Nucleus accumbens (tissue), 56 donors: ENCODE results near the gene SP7.
"Not testable (repeated sequence)": the region's sequence is repeated elsewhere in the genome, so short reads cannot be mapped to it uniquely, and the experiment has no call there.

Source experiments
- DNase-seq, 56 donors: peaks; one replicate each; lab custom pipeline; 2025; lab: John Stamatoyannopoulos, UW

The SP7 gene

DNA sequence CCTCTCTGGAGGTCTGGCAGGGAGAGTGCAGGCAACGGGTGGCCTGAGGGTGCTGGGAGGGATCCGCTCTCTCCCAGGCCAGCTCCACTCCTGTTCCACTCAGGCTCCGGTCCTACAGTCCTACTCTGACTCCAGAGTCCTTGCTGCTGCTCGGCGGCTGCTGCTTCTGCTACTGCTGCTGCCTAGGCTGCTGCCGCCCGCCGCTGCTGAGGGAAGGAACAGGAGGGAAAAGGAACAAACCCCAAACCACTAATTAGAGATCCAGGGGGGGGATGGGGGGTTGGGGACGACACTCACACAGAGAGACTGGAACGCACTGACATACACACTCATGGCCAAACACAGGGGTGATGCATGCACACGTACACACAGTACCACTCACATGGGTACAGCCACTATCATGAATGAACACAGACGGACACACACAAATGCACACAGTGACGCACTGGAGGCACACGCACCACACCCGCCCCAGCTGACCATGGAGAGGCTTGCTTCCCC lies at the start of gene SP7:
SP7 (minus strand) TSS at position 174 of the 501 bp plus-strand sequence. CDS start 708 bp downstream, outside the sequence.
- no peak for DNase-seq

- DNase-seq: no peak
These were observed 47.1 kb upstream of the SP7 start for GRCh38 chr12:53383258-53383657.

- DNase-seq: peak in 20 of 56 donors; percentile 2 to 48 (median 12)
These were observed 45.8 kb upstream of the SP7 start for GRCh38 chr12:53381731-53382630.

- DNase-seq: peak in 1 of 56 donors; percentile 37
These were observed 44.9 kb upstream of the SP7 start for GRCh38 chr12:53380794-53381730.

DNA sequence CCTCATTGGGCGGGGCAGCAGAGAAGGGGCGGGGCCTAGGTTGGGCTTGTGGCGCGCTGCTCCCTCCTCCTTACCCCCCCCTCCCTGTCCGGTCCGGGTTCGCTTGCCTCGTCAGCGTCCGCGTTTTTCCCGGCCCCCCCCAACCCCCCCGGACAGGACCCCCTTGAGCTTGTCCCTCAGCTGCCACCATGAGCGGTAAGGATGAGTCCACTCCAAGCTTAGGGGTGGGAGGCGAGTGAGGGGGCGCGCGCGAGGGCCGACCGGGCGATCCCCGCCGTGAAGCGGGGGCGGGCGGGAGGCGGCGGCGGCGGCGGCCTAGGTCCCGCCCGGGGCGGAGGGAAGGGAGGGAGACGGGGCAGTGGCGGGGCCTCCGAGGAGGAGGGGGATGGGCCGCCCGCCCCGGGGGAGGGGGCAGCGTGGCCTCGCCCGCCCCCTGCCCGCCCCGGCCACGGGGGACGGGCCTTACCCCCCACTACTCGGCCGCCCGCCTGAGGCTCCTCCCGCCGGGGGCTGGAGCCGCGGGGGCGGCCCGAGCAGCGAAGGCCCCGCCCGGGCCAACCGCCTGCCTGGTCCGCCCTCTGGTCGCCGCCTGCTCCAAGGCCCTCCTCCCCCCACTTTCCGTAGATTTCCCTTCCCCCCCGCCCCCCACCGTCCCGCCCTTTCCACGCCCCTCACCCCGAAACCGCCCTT lies 44.1 kb upstream of the SP7 start, which contains the start of gene SP1:
SP1 (plus strand) TSS at position 73 of the 690 bp plus-strand sequence; CDS start at position 189, 116 bp downstream.
- DNase-seq: peak in 55 of 56 donors; percentile 27 to 98 (median 79)

GRCh38 chr12:53379389-53380103 lies 43.4 kb upstream of the SP7 start:
- peak; percentile 94 to 100 (median 100) for DNase-seq

DNA sequence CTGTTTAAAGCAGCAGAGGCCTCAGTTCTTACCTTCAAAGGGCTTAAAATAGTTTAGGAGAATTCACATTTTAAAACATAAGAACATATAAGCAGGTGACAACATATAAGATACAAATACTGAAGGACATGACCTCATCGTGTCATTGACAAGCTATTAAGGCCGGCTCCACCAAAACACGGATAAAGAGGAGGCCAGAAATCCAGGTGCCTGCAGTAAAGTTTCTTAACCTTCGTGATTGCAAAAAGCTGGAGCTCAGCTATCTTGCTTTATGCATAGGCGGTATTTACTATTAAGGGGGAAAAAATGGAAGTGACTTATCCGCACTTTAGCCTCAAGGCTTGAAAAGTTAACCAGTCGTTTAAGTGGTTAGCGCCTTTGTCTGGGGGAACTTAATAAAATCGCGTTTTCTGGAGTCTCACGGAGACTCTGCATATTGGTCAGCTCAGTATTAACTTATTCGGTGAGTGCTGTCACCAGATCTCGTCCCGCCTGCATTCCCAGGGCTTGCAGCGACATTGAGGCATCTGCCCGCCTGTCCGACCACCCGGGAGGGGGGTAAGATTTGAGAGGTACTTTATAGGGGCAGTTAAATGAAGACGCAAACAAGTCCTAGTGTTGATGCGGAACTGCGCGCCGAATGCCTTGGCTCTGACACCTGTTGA lies 42.7 kb upstream of the SP7 start:
- no peak for DNase-seq

GRCh38 chr12:53378222-53378621 lies 42.1 kb upstream of the SP7 start:
- no peak for DNase-seq

GRCh38 chr12:53376747-53377146 lies 40.6 kb upstream of the SP7 start:
- DNase-seq: no peak

DNA sequence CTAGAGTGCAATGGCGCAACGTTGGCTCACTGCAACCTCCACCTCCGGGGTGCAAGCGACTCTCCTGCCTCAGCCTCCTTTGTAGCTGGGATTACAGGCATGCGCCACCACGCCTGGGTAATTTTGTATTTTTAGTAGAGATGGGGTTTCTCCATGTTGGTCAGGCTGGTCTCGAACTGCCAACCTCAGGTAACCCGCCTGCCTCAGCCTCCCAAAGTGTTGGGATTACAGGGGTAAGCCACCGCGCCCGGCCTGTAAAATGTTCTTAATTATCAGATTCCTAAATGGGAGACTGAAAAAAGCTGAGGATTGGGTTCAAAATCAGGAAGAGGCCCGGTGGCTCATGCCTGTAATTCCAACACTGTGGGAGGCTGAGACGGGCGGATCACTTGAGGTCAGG lies 38.1 kb upstream of the SP7 start:
- DNase-seq: not testable (repeated sequence)

- DNase-seq: not testable (repeated sequence)
These were observed 37.5 kb upstream of the SP7 start for GRCh38 chr12:53373554-53374133.

- DNase-seq: no peak
These were observed 29.2 kb upstream of the SP7 start for GRCh38 chr12:53365245-53365904.

DNA sequence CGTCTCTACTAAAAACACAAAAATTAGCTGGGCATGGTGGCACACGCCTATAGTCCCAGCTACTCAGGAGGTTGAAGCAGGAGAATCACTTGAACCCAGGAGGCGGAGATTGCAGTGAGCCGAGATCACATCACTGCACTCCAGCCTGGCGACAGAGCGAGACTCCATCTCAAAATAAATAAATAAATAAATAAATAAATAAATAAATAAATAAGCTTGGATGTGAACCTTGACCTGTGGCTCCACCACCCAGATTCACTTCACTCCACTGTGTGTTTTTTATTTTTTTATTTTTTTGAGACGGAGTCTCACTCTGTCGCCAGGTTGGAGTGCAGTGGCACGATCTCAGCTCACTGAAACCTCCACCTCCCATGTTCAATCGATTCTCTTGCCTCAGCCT lies 25.5 kb upstream of the SP7 start:
- DNase-seq: not testable (repeated sequence)

DNA sequence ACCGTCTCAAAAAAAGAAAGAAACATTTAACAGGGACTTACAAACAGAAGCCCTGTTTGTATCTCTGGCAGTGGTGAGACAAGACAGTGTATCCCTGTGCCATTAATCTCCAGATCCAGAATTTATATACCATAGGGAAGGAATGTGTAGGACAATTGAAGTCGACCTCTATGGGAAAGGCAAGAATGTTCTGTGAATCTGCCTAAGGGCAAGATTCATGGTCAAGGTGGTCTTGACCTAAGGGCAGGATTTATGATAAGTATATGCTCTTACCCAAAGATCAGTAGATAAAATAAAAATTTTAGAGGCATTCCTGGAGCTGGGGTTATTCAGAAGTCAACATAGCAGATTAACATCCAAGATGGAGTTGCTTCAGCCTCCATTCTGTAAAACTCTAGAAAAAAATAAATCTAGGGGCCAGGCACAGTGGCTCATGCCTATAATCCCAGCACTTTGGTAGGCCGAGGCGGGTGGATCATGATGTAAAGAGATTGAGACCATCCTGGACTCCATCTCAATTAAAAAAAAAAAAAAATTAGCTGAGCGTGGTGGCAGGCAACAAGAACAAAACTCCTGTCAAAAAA lies 22.8 kb upstream of the SP7 start:
- DNase-seq: no peak

DNA sequence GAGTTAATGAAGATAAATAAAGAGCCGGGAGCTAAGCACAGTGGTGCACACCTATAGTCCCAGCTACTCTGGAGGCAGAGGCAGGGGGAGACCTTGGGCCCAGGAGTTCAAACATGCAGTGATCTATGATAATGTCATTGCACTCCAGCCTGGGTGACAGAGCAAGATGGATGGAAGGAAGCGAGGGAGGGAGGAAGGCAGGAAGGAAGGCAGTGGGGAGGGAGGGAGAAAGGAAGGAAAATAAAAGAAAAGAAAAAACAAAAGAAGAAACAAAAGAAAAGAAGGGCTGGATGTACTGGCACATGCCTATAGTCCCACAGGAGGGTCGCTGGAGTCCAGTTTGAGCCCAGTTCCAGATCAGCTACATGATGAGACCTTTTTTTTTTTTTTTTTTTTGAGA lies 19.0 kb upstream of the SP7 start:
- no peak for DNase-seq

DNA sequence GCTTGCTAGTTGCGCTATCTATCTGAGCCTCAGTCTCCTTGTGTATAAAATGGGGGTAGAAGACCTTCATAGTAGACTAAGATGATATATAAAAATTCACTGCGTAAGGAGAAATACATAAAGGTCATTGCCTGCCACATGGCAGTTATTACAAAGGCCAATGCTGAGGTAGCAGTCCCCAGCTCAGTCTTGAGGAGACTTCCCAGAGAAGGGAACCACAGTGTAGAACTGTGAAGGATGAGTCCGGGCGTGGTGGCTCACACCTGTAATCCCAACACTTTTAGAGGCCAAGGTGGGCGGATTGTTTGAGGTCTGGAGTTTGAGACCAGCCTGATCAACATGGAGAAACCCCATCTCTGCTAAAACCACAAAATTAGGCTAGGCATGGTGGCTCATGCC lies 17.1 kb upstream of the SP7 start:
- no peak for DNase-seq
